UCSD-AML1 (cell line): ENCODE data around the gene COP1.
"Not testable (repeated sequence)": the region's sequence is repeated elsewhere in the genome, so short reads cannot be mapped to it uniquely, and the experiment has no call there.

Source experiments
- DNase-seq: peaks from one replicate; lab custom pipeline; 2025; ENCODE audit not compliant: unreplicated experiment; lab: John Stamatoyannopoulos, UW

Gene COP1

GRCh38 chr1:176136891-176137290 lies 70.2 kb downstream of the COP1 start:
- DNase-seq: no peak

GRCh38 chr1:176134666-176135065 lies 72.4 kb downstream of the COP1 start:
- no peak for DNase-seq

- DNase-seq: no peak
Measured at GRCh38 chr1:176122282-176122681, 84.8 kb downstream of the COP1 start.

DNA sequence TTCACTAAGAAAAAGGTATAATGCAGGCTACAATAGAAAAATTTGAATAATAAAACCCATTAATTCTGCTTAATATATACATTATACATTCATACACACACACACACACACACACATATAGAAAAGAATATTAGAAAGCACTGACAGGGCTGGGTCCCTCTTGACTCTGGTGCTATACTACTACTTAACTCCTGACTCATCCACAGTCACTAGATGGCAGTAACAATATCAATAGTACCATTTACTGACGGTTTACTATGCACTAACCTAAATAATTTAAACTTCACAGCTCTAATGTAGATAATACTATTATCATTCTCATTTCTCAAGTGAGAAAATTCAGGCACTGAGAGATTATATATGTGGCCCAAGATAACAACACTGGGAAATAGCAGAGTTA lies 87.5 kb downstream of the COP1 start:
- no peak for DNase-seq

GRCh38 chr1:176118985-176119384 lies 88.1 kb downstream of the COP1 start:
- no peak for DNase-seq

- DNase-seq: no peak
Measured at GRCh38 chr1:176111835-176112234, 95.3 kb downstream of the COP1 start.

DNA sequence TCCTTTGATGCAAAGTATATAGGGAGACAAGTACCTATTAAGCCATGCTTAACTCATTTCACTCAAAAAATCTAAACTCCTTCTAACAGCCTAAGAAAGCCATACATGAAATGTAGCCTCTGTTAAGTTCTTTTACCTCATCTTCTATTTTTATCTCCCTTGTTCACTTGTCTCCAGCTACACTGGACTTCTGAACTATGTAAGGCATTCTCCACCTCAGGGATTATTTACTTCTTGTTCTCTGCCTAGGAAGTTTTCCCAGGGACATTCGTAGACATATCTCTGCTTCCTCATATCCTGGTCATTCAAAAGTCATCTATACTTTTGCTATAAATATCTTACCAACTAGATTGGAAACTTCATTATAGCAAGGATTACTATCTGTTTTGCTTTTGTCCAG lies 96.9 kb downstream of the COP1 start:
- no peak for DNase-seq

DNA sequence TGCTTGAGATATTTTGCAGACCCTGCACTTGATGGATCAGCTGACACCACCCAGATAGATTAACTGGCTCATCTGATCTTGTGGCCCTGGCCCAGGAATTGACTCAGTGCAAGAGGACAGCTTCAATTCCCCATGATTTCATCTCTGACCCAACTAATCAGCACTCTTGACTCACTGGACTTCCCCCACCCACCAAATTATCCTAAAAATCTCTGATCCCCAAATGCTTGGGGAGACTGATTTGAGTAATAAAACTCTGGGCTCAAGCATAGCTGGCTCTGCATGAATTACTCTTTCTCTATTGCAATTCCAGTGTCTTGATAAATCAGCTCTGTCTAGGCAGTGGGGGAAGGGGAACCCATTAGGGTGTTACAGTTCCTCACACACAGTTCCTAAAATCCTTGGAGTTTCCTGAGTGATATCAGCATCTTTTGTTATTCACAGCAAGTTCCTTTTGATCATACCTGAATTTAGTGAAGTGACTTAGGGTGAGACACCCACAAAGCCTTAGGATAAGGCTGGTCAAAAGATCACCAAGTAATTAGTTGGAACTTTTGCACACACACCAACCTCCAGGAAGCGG lies 104.2 kb downstream of the COP1 start:
- no peak for DNase-seq

- DNase-seq: no peak
Measured at GRCh38 chr1:176101951-176102642, 105.0 kb downstream of the COP1 start.

- DNase-seq: no peak
Measured at GRCh38 chr1:176098560-176098959, 108.5 kb downstream of the COP1 start.

GRCh38 chr1:176096015-176096414 lies 111.1 kb downstream of the COP1 start:
- DNase-seq: no peak

- no peak for DNase-seq
Measured at GRCh38 chr1:176090766-176091165, 116.3 kb downstream of the COP1 start.

GRCh38 chr1:176087746-176088145 lies 119.3 kb downstream of the COP1 start:
- DNase-seq: not testable (repeated sequence)

- DNase-seq: no peak
Measured at GRCh38 chr1:176073524-176074157, 133.4 kb downstream of the COP1 start.

GRCh38 chr1:176068901-176069300 lies 138.2 kb downstream of the COP1 start:
- no peak for DNase-seq

DNA sequence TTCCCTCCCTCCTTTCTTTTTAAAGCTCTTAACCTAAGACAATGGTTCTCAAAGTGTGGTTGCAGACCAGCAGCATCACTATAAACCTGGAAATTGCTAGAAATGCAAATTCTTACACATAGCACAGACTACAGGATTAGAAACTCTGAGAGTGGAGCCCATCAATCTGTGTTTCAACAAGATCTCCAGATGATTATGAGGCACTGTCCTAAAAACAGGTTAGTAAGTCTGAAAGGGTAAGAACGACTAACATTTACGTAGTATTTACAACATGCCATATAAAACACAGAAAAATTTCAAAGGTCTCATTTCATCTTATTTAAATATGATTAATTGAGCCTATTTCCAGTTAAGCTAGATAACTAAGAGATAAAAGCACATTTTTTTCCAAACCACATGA lies 138.8 kb downstream of the COP1 start:
- DNase-seq: no peak

- no peak for DNase-seq
Measured at GRCh38 chr1:176066709-176067108, 140.4 kb downstream of the COP1 start.

DNA sequence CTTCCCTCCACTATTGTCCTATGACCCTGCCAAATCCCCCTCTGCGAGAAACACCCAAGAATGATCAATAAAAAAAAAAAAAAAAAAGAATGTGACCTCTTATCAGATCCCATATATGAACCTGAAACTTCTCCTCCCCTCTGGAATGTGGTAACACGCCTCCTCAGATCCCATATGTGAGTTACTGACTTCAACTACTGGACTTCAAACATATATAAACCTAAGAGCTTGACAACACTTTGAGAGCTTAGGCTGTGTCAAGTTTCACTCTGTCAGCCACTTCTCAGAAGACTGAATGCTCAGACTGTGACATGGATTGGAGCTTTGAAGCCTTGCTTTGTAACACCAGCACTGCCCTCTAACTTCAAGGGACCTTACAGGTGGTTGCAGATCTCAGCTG lies 148.4 kb downstream of the COP1 start:
- no peak for DNase-seq

DNA sequence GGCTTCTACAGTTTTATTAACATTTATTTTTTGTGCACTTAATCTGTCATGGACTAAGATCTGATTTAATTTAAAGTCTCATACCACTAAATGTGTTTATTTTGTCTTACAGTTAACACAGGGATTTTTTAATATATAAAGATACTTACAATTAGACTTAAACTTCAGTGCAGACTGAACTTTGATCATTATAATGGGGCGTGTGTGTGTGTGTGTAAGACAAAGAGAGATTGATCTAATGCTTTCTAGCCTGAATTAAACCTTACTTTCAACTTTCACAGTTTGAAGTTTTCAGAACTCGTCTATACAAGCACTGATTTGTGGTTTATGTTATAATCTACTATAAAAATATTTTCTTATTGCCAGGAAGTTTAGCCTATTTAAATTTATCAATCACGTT lies 150.8 kb downstream of the COP1 start:
- DNase-seq: no peak

DNA sequence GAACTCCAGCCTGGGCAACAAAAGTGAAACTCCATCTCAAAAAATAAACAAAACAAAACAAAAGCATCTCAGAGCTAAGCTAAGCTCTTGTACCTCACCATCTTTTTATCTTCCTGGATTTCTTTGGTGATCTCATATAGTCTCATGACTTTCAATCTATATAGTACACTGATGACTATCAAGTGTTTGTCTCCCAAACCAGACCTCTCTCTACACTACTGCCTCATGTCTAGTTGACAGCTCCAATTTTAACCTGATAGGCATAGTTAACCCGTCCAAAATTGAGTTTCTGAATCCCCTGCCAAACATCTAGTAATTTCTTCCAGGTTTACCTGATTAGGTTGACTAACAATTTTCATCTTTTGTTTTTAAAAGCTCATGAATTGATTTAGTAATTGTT lies 151.7 kb downstream of the COP1 start:
- DNase-seq: no peak

DNA sequence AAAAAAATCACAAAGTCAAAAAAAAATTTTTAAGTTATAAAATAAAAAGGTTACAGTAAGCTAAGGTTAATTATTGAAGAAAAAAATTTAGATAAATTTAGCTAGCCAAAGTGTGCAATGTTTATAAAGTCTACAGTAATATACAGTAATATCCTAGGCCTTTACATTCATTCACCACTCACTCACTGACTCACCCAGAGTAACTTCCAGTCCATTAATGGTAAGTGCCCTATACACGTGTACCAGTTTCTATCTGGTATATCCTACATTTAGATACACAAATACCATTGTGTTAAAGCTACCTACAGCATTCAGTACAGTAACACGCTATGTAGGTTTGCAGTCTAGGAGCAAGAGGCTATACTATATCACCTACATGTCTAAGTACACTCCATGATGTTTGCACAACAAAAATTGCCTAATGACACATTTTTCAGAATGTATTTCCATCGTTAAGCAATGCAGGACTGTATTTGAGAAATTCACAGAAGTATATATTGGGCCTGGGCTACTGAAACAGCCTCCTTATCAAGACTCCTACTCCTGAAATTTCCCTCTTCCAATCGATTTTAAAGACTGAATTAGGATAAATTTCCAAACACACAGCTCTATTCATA lies 155.1 kb downstream of the COP1 start:
- DNase-seq: no peak

DNA sequence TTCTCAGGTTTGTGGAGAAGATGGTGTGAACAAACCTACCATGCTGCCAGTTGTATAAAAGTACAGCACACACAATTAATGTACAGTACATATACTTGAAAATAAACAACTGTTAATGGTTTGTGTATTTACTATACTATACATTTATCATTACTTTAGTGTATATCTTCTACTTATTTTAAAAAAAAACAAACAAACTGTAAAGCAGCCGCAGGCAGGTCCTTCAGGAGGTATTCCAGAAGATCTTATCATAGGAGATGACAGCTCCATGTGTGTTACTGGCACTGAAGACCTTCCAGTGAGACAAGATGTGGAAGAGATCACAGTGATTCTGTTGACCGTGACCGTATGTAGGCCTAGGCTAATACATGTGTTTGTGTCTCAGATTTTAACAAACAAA lies 155.7 kb downstream of the COP1 start:
- DNase-seq: no peak
